GM18505 (cell line): ENCODE results near the gene CKAP2L.
"Not testable (repeated sequence)": the region's sequence is repeated elsewhere in the genome, so short reads cannot be mapped to it uniquely, and the experiment has no call there.

Source experiments
- ATAC-seq: cut with Tn5 transposase; IDR thresholded peaks from one replicate; pipeline ENCODE4 v1.9.1; 2021; ENCODE audit not compliant: unreplicated experiment
- POLR2A ChIP-seq: IDR thresholded peaks from 4 replicates; pipeline ENCODE4 v1.6.1; 2011; ENCODE audit warnings: borderline replicate concordance; ENCODE audit not compliant: insufficient read depth, insufficient read length; ENCODE audit errors: extremely low read depth

Gene CKAP2L

DNA sequence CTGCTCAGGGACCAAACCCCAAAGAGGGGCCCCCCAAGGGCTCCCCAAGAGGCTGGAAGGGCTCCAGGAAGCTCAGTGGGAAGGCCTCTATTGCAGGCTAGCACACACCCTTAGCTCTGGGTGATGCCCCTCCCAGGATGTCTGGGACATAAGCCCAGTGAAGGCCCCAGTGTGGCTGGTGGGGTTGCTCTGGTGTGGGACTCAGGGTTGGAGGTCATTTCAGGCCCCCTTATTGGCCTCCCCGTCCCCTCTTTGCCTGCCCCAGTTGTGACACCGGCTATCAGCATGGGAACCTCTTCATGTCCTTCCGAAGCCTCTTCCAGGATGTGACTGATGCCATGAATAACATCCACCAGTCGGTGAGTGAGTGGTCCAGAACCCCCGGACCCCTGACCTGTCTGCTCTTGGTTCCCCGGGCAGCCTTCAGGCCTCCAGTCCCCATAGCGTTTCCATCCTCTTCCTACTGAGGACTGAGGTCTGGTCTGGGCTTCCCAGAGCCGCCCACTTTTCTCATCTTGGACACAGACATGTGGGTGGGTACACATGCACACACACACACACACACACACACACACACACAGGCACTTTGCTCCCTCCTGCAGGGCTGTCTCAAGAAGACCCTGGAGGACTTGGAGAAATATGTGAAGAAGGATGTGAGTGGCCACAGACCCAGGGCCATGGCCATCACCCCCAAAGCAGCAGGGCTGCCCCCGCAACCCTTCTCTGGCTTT is 41.4 kb downstream of the CKAP2L start:
- TF ChIP-seq POLR2A = no peak
- no peak for ATAC-seq

DNA sequence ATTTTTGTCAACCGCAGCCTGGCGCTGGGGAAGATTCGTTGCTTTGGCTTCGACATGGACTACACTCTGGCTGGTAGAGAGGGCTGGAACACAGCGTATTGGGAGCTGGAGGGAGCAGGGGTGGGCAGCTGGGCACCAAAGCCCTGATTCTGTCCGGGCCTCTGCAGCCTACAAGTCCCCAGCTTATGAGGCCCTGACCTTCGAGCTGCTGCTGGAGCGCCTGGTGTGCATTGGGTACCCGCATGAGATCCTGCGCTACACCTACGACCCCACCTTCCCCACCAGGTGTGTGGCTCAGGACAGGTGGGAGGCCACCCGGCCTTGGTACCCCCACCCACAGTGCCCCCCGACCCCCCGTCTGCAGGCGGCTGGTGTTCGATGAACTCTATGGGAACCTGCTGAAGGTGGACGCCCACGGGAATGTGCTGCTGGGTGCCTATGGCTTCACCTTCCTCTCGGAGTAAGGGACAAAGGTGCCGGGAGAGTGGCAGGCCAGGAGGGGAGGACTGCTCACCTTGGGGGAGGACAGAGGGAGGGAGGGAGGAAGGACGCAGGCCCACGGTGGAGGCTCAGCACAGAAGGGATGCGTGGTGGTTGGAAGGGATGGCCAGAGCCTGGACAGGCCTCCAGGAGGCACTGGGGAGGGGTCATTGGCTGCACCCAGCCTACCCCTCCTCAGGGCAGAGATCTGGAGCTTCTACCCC is 42.4 kb downstream of the CKAP2L start:
- ATAC-seq = no peak
- TF ChIP-seq POLR2A = no peak

DNA sequence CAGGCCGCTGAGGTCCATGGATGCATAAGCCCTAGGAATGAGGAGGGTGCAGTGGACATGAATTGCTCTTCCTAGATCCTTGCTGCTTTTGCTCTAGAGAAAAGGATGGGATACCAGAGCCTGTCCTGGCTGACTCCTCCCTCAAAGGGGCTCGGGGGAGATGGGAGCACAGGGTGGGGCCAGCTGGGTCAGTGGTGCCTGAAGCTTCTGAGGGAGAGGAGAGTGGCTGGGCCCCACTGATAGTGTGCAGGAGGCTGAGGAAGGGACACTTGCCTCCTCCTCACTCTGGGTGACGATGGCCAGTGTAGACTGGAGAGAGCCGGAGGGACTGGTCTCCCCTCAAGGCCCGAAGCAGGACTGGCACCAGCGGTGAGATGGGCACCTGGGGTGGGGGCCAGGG is 43.6 kb downstream of the CKAP2L start, which contains the start of gene NT5DC4:
NT5DC4 (plus strand) TSS at position 236 of the 400 bp plus-strand sequence; CDS start at position 296, 60 bp downstream.
- no peak for TF ChIP-seq POLR2A
- no peak for ATAC-seq

DNA sequence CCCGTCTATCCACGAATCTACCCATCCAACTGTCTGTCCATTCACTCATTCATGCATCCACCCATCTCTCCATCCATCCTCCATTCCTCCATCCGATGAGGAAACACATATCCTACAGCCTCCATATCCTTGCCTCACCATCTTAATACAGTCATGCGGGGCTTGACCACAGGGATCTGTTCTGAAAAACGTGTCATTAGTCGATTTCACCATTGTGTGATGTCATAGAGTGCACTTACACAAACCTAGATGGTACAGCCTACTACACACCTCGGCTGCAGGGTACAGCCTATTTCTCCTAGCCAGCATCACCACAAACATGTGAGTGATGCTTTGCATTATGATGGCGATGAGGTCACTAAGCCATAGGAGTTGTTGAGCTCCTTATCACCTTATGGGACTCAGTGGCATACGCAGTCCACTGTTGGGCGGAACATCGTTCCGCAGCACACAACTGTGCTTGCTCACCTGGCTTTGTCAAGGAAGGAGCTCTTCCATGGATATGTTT is 45.5 kb downstream of the CKAP2L start:
- no peak for ATAC-seq
- TF ChIP-seq POLR2A = no peak

DNA sequence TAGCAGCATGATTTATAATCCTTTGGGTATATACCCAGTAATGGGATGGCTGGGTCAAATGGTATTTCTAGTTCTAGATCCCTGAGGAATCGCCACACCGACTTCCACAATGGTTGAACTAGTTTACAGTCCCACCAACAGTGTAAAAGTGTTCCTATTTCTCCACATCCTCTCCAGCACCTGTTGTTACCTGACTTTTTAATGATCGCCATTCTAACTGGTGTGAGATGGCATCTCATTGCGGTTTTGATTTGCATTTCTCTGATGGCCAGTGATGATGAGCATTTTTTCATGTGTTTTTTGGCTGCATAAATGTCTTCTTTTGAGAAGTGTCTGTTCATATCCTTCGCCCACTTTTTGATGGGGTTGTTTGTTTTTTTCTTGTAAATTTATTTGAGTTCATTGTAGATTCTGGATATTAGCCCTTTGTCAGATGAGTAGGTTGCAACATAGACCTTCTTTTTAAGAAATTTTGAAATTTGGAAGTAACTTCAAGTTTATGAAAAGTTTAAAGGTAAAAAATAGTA is 47.5 kb downstream of the CKAP2L start:
- not testable (repeated sequence) for ATAC-seq

DNA sequence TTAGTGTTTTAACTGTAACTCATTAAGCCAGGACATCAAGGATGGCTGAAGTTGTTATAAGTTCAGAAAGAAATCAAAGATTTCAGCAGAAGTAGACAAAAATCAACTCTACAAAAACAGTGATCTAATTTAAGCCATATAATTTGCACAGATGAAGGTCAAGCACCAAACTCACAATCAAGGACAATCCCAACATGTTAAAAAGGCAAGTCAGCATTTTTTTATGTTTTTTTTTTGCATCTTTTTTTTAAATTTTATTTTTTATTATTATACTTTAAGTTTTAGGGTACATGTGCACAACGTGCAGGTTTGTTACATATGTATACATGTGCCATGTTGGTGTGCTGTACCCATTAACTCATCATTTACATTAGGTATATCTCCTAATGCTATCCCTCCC is 48.3 kb downstream of the CKAP2L start:
- not testable (repeated sequence) for ATAC-seq

DNA sequence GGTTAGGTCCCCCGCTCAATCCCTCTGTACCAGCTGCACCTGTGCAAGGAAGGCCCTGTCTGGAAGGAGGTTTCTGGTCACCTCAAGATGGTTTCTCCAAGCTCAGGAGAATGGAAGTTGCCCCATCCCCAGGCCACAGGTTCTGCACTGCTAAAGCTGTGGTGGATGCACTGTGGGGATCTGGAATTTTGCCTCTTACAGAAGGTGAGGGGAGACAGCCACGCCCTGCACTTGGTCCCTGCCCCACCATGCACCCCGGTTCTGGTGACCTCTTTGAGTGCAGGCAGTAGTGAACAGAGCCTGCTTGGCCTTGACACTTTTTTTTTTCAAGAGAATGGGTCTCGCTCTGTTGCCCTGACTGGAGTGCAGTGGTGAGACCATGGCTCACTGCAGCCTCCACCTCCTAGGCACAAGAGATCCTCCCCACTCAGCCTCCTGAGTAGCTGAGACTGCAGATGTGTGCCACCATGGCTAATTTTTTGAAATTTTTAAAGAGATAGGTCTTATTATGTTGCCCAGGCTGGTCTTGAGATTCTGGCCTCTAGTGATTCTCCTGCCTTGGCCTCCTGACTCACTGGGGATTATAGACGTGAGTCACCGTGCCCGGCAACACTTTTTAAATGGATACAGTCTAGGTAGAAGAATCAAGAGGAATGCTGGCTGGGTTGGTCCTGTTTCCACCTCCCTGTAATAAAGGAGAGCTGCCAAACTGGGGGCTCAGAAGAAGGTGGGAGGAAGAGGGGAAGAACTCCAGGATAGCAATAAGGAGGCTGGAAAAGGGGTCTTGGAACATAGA is 49.4 kb downstream of the CKAP2L start:
- TF ChIP-seq POLR2A = no peak
- ATAC-seq = no peak

- no peak for ATAC-seq
- TF ChIP-seq POLR2A = no peak
Measured at GRCh38 chr2:112714331-112714730, 50.1 kb downstream of the CKAP2L start.

- no peak for ATAC-seq
- no peak for TF ChIP-seq POLR2A
Measured at GRCh38 chr2:112713926-112714325, 50.5 kb downstream of the CKAP2L start.

GRCh38 chr2:112713585-112713925 is 50.9 kb downstream of the CKAP2L start:
- no peak for ATAC-seq
- TF ChIP-seq POLR2A = no peak

DNA sequence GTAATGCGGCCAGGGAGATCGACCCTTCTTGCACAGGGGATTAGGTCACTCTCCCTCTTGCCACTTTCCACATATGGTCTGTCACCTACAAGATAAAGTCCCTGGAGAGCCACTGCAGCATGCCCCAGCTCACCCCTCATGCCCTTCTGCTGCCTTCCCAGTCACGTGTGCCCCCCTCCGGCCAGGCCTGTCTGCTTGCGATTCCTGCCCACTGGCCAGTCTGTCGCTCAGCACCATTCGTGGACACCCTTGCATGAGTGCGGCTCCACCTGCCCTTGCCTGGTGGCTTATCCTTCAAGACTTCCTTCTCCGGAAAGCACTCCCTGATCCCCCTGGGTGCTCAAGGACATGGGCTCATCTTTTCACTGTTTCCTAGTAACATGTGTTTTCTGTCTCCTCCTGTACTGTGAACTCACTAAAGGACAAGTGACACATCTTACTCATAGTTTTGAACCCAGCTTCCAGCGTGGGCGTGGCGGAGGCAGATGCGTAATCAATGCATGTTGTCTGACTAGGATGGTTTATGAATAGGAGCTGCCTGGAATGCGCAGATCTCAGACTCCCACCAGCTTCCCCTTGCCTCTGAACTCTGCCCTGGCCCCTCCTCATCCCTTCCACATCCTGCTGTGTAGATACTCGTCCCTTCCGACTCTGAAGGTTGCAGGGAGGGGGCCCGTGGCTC is 51.4 kb downstream of the CKAP2L start:
- no peak for TF ChIP-seq POLR2A
- no peak for ATAC-seq

DNA sequence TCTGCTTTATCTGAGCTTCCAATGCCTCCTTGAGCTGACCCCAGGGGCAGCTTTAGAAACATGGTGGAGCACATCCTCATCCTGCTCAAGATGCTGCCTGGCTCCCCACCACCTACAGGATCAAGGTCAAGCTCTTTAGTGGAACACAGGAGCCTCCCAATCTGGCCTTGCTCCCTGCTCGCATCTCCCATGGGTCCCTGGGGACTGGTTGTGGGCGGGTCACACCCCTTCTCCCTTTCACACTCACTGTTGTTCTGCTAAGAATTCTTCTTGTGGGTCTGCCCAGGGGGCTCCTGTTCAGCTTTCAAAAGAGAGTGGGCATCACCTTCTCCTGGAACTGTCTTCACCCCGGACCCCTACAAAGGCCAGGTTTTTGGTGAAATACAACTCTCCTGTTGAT is 51.9 kb downstream of the CKAP2L start:
- no peak for ATAC-seq

DNA sequence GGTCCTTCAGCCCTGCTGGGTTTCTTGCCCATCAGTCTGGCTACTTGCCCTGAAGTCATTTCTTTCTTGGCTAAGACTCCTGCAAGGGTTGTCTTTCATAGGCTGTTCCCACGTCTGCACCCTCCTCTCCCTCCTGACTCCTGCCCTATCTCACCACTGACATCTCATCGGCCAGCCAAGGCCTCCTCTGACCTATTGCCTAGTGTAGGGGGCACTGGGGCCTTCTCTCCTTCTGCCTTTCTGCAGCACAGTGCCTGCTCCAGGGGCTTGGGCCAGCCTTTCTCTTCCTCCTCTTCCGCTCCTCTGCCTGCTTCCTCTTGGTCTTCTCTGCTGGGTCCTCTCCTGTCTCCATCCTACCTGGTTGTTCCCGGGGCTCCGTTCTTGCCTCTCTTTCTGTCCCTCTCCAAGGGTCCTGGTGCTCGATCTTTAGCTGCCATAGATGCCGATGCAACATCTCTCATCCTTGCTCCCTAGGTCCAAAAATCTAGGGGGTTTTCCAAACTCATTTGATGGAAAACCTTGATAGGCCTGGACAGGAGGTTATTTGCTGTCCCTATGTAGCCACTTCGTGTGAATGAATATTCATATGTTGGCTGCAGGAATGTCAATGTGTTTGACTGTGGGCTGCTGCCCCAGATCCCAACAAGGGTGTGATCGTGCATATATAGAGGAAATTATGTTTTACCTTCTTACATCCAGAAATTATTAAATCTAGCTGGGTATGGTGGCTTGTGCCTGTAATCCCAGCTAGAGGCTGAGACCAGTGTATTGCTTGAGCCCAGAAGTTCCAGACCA is 53.3 kb downstream of the CKAP2L start:
- no peak for TF ChIP-seq POLR2A
- no peak for ATAC-seq

More for the DNA sequence above, 51.9 kb downstream of the CKAP2L start:
- TF ChIP-seq POLR2A = no peak

DNA sequence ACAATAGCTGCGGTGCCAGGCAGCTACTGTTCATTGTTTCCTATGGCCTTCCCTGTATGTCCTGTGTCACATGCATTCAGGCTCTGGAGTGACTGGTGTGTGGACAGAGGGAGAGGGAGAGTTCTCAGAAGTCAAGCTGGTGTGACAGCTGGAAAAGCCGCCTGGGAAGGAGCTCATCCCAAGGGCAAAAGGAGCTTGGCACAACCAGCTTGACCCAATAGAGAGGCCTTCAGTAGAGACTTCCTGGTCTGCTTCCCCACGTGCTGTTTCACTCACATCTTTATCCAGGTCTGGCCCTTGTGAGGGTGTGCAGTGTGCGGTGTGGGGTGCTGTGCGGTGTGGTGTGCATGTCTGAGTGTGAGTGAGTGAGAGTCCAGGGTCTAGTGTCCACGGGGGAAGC is 54.7 kb downstream of the CKAP2L start:
- TF ChIP-seq POLR2A = no peak
- no peak for ATAC-seq
